ENCODE data around the gene TSPAN2.

TSPAN2 gene

GRCh38 chr1:115040501-115040900 is 48.8 kb downstream of the TSPAN2 start:
- Histone ChIP-seq H3K4me2 (ENCODE audit: low read length) (no peak overlapping the region), H3K27ac (ENCODE audit: low read depth, low read length) (no peak overlapping the region), H2BK15ac (replicated peaks; ENCODE audit: low read depth) (no peak overlapping the region), H3K9ac (ENCODE audit: low read length) (no peak overlapping the region), H4K8ac (ENCODE audit: low read depth, low read length) (no peak overlapping the region), H3K27me3 (ENCODE audit: insufficient read depth, low read length, poor library complexity) (no peaks in the 10 kb centered on the region), H2BK5ac (ENCODE audit: low read length) (no peak overlapping the region), H3K56ac (ENCODE audit: low read length) (no peak overlapping the region), H3K79me2 (ENCODE audit: control insufficient read depth, insufficient read depth, low read length) (no peaks in the 10 kb centered on the region), H3K4me1 (ENCODE audit: control insufficient read depth, low read depth, low read length) (no peaks in the 10 kb centered on the region), H3K18ac (ENCODE audit: low read length) (no peak overlapping the region), H4K5ac (ENCODE audit: low read length) (no peak overlapping the region), H3K4me3 (ENCODE audit: low read length) (no peak overlapping the region), H2BK120ac (ENCODE audit: low read depth, low read length) (no peak overlapping the region), H2AK5ac (ENCODE audit: low read length) (no peak overlapping the region), H3K4ac (ENCODE audit: low read depth, low read length) (no peak overlapping the region), H3K23ac (ENCODE audit: low read length) (no peak overlapping the region), H3K79me1 (ENCODE audit: low read length) (no peaks in the 10 kb centered on the region), H3K36me3 (ENCODE audit: control insufficient read depth, insufficient read depth, low read length) (no peaks in the 10 kb centered on the region)
- WGBS (ENCODE audit: extremely low coverage, insufficient coverage, low lambda C conversion rate) = no CpG with 5 or more reads among the region's 2 CpGs
- no peak for DNase-seq

DNA sequence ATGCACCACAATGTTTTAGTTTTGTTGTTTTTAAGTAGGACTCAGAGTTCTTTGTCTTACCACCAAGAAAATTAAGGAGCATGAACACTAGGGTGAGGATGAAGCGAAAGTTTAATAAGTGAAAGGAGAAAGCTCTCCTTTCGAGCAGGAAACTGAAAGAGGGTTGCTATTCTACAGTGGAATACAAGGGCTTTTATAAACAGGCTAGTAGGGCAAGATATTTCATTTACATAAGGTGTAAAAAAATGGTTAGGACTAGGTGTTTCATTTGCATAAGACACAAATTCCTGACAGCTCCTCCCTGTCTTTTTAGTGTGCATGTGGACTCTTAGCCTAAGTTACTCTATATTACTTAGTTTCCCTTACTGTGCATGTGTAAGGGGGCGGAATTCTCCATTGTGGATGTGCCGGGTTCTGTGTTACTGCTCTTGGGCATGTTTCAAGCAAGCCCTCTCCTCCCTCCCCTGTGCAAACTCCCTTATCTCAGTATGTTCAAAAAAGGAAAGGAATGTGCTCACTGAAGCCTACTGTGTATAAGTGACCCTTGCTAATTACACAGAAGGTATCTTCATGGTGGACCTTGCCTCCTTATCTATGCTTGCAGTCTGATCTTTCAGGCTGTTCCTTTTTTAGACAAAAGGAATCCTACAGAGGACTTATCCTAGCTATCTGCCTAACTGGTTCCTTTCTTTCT is 52.3 kb downstream of the TSPAN2 start:
- peak; percentile 8 for DNase-seq
- no peak overlapping the region for H4K5ac ChIP-seq (ENCODE audit: low read length)
- H2AK5ac ChIP-seq (ENCODE audit: low read length) = no peak overlapping the region
- H3K79me1 ChIP-seq (ENCODE audit: low read length) = no peaks in the 10 kb centered on the region
- no peaks in the 10 kb centered on the region for H3K4me1 ChIP-seq (ENCODE audit: control insufficient read depth, low read depth, low read length)
- no peak overlapping the region for H3K56ac ChIP-seq (ENCODE audit: low read length)
- H3K4me2 ChIP-seq (ENCODE audit: low read length) = no peak overlapping the region
- H4K8ac ChIP-seq (ENCODE audit: low read depth, low read length) = no peak overlapping the region
- no peak overlapping the region for H3K9ac ChIP-seq (ENCODE audit: low read length)
- H2BK5ac ChIP-seq (ENCODE audit: low read length) = no peak overlapping the region
- H3K36me3 ChIP-seq (ENCODE audit: control insufficient read depth, insufficient read depth, low read length) = no peaks in the 10 kb centered on the region
- no peaks in the 10 kb centered on the region for H3K79me2 ChIP-seq (ENCODE audit: control insufficient read depth, insufficient read depth, low read length)
- WGBS (ENCODE audit: extremely low coverage, insufficient coverage, low lambda C conversion rate) = no CpG with 5 or more reads among the region's 4 CpGs
- H3K4ac ChIP-seq (ENCODE audit: low read depth, low read length) = no peak overlapping the region
- no peaks in the 10 kb centered on the region for H3K27me3 ChIP-seq (ENCODE audit: insufficient read depth, low read length, poor library complexity)
- no peak overlapping the region for H3K23ac ChIP-seq (ENCODE audit: low read length)
- no peak overlapping the region for H3K4me3 ChIP-seq (ENCODE audit: low read length)
- H3K27ac ChIP-seq (ENCODE audit: low read depth, low read length) = no peak overlapping the region
- no peak overlapping the region for H2BK15ac ChIP-seq (replicated peaks; ENCODE audit: low read depth)
- no peak overlapping the region for H3K18ac ChIP-seq (ENCODE audit: low read length)
- H2BK120ac ChIP-seq (ENCODE audit: low read depth, low read length) = no peak overlapping the region

DNA sequence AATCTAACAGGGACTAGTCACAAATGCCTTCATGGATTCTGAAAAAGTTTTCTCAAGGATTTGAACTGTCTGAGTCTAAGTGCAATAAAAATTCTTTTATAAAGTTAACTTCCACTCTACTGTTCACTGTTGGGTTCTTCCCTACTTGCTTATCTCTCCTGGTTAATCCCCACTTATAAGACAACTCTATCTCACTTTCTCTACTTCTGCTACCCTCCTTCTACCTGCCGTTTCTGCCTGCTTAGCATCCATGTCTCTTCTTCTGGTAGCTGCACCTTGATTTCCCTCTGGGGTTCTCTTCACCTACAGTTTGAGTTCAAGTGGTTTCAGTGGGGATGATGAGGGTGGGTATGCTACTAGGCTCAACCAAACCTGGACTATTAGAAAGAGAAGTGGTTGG is 53.7 kb downstream of the TSPAN2 start:
- H2BK15ac ChIP-seq (replicated peaks; ENCODE audit: low read depth) = no peak overlapping the region
- no peak overlapping the region for H3K4me3 ChIP-seq (ENCODE audit: low read length)
- H2BK120ac ChIP-seq (ENCODE audit: low read depth, low read length) = no peak overlapping the region
- no peak overlapping the region for H3K18ac ChIP-seq (ENCODE audit: low read length)
- H3K4me2 ChIP-seq (ENCODE audit: low read length) = no peak overlapping the region
- no peak overlapping the region for H3K56ac ChIP-seq (ENCODE audit: low read length)
- no peaks in the 10 kb centered on the region for H3K79me1 ChIP-seq (ENCODE audit: low read length)
- H3K4ac ChIP-seq (ENCODE audit: low read depth, low read length) = no peak overlapping the region
- H2BK5ac ChIP-seq (ENCODE audit: low read length) = no peak overlapping the region
- H3K23ac ChIP-seq (ENCODE audit: low read length) = no peak overlapping the region
- no peak overlapping the region for H2AK5ac ChIP-seq (ENCODE audit: low read length)
- H3K27ac ChIP-seq (ENCODE audit: low read depth, low read length) = no peak overlapping the region
- H3K9ac ChIP-seq (ENCODE audit: low read length) = no peak overlapping the region
- no peaks in the 10 kb centered on the region for H3K36me3 ChIP-seq (ENCODE audit: control insufficient read depth, insufficient read depth, low read length)
- no peaks in the 10 kb centered on the region for H3K4me1 ChIP-seq (ENCODE audit: control insufficient read depth, low read depth, low read length)
- no peaks in the 10 kb centered on the region for H3K79me2 ChIP-seq (ENCODE audit: control insufficient read depth, insufficient read depth, low read length)
- no peak overlapping the region for H4K5ac ChIP-seq (ENCODE audit: low read length)
- no peak for DNase-seq
- WGBS (ENCODE audit: extremely low coverage, insufficient coverage, low lambda C conversion rate) = no CpG with 5 or more reads among the region's 1 CpG
- H3K27me3 ChIP-seq (ENCODE audit: insufficient read depth, low read length, poor library complexity) = no peaks in the 10 kb centered on the region
- H4K8ac ChIP-seq (ENCODE audit: low read depth, low read length) = no peak overlapping the region

- WGBS (ENCODE audit: extremely low coverage, insufficient coverage, low lambda C conversion rate) = no CpG with 5 or more reads among the region's 2 CpGs
- Histone ChIP-seq H3K27ac (ENCODE audit: low read depth, low read length) (no peak overlapping the region), H2BK120ac (ENCODE audit: low read depth, low read length) (no peak overlapping the region), H3K4me1 (ENCODE audit: control insufficient read depth, low read depth, low read length) (no peaks in the 10 kb centered on the region), H3K18ac (ENCODE audit: low read length) (no peak overlapping the region), H3K79me2 (ENCODE audit: control insufficient read depth, insufficient read depth, low read length) (no peaks in the 10 kb centered on the region), H3K4me3 (ENCODE audit: low read length) (no peak overlapping the region), H3K56ac (ENCODE audit: low read length) (no peak overlapping the region), H3K23ac (ENCODE audit: low read length) (no peak overlapping the region), H3K79me1 (ENCODE audit: low read length) (no peaks in the 10 kb centered on the region), H3K27me3 (ENCODE audit: insufficient read depth, low read length, poor library complexity) (no peaks in the 10 kb centered on the region), H2BK15ac (replicated peaks; ENCODE audit: low read depth) (no peak overlapping the region), H4K5ac (ENCODE audit: low read length) (no peak overlapping the region), H4K8ac (ENCODE audit: low read depth, low read length) (no peak overlapping the region), H3K4ac (ENCODE audit: low read depth, low read length) (no peak overlapping the region), H2BK5ac (ENCODE audit: low read length) (no peak overlapping the region), H3K36me3 (ENCODE audit: control insufficient read depth, insufficient read depth, low read length) (no peaks in the 10 kb centered on the region), H2AK5ac (ENCODE audit: low read length) (no peak overlapping the region), H3K9ac (ENCODE audit: low read length) (no peak overlapping the region), H3K4me2 (ENCODE audit: low read length) (no peak overlapping the region)
- peak; percentile 32 for DNase-seq
Measured at GRCh38 chr1:115031595-115031994, 57.7 kb downstream of the TSPAN2 start.

GRCh38 chr1:115029526-115029925 is 59.8 kb downstream of the TSPAN2 start, which contains the start of gene TSHB:
TSHB (plus strand) TSS chr1:115029826; CDS start chr1:115033363, 3,537 bp downstream.
- no peak within 1 kb of the TSS for H3K4me3 ChIP-seq (ENCODE audit: low read length)
- H4K5ac ChIP-seq (ENCODE audit: low read length) = no peak within 1 kb of the TSS
- H3K79me2 ChIP-seq (ENCODE audit: control insufficient read depth, insufficient read depth, low read length) = no peaks in the 10 kb centered on the region
- H3K79me1 ChIP-seq (ENCODE audit: low read length) = no peaks in the 10 kb centered on the region
- H3K4ac ChIP-seq (ENCODE audit: low read depth, low read length) = no peak within 1 kb of the TSS
- H3K27me3 ChIP-seq (ENCODE audit: insufficient read depth, low read length, poor library complexity) = no peaks in the 10 kb centered on the region
- no peak within 1 kb of the TSS for H3K23ac ChIP-seq (ENCODE audit: low read length)
- no peaks in the 10 kb centered on the region for H3K36me3 ChIP-seq (ENCODE audit: control insufficient read depth, insufficient read depth, low read length)
- no peak within 1 kb of the TSS for H3K9ac ChIP-seq (ENCODE audit: low read length)
- H3K27ac ChIP-seq (ENCODE audit: low read depth, low read length) = no peak within 1 kb of the TSS
- H2AK5ac ChIP-seq (ENCODE audit: low read length) = no peak within 1 kb of the TSS
- no peak within 1 kb of the TSS for H2BK15ac ChIP-seq (replicated peaks; ENCODE audit: low read depth)
- H3K18ac ChIP-seq (ENCODE audit: low read length) = no peak within 1 kb of the TSS
- no peak within 1 kb of the TSS for H4K8ac ChIP-seq (ENCODE audit: low read depth, low read length)
- no peak within 1 kb of the TSS for H3K4me2 ChIP-seq (ENCODE audit: low read length)
- no peak for DNase-seq
- H2BK120ac ChIP-seq (ENCODE audit: low read depth, low read length) = no peak within 1 kb of the TSS
- no peak within 1 kb of the TSS for H2BK5ac ChIP-seq (ENCODE audit: low read length)
- H3K56ac ChIP-seq (ENCODE audit: low read length) = no peak within 1 kb of the TSS
- H3K4me1 ChIP-seq (ENCODE audit: control insufficient read depth, low read depth, low read length) = no peaks in the 10 kb centered on the region

- no peaks in the 10 kb centered on the region for H3K27me3 ChIP-seq (ENCODE audit: insufficient read depth, low read length, poor library complexity)
- H3K4ac ChIP-seq (ENCODE audit: low read depth, low read length) = no peak overlapping the region
- no peak overlapping the region for H3K18ac ChIP-seq (ENCODE audit: low read length)
- no peaks in the 10 kb centered on the region for H3K36me3 ChIP-seq (ENCODE audit: control insufficient read depth, insufficient read depth, low read length)
- no peak overlapping the region for H4K8ac ChIP-seq (ENCODE audit: low read depth, low read length)
- H3K27ac ChIP-seq (ENCODE audit: low read depth, low read length) = no peak overlapping the region
- no peak overlapping the region for H2BK5ac ChIP-seq (ENCODE audit: low read length)
- H3K9ac ChIP-seq (ENCODE audit: low read length) = no peak overlapping the region
- H3K4me3 ChIP-seq (ENCODE audit: low read length) = no peak overlapping the region
- DNase-seq = no peak
- no peak overlapping the region for H3K4me2 ChIP-seq (ENCODE audit: low read length)
- no peak overlapping the region for H2BK120ac ChIP-seq (ENCODE audit: low read depth, low read length)
- H3K56ac ChIP-seq (ENCODE audit: low read length) = no peak overlapping the region
- no peak overlapping the region for H3K23ac ChIP-seq (ENCODE audit: low read length)
- no peak overlapping the region for H4K5ac ChIP-seq (ENCODE audit: low read length)
- H2BK15ac ChIP-seq (replicated peaks; ENCODE audit: low read depth) = no peak overlapping the region
- no peak overlapping the region for H2AK5ac ChIP-seq (ENCODE audit: low read length)
- no peaks in the 10 kb centered on the region for H3K79me1 ChIP-seq (ENCODE audit: low read length)
- H3K79me2 ChIP-seq (ENCODE audit: control insufficient read depth, insufficient read depth, low read length) = no peaks in the 10 kb centered on the region
- H3K4me1 ChIP-seq (ENCODE audit: control insufficient read depth, low read depth, low read length) = no peaks in the 10 kb centered on the region
Measured at GRCh38 chr1:115023593-115023992, 65.7 kb downstream of the TSPAN2 start.

Measured in mesendoderm (in vitro differentiated cells).